HG03469 (cell line): ENCODE results near the gene MAMDC2.

Source experiments
- ATAC-seq: cut with Tn5 transposase; IDR thresholded peaks from one replicate; pipeline ENCODE4 v1.9.1; 2021; ENCODE audit warnings: mild to moderate bottlenecking, moderate library complexity, moderate number of reproducible peaks; ENCODE audit not compliant: unreplicated experiment

MAMDC2 gene

DNA sequence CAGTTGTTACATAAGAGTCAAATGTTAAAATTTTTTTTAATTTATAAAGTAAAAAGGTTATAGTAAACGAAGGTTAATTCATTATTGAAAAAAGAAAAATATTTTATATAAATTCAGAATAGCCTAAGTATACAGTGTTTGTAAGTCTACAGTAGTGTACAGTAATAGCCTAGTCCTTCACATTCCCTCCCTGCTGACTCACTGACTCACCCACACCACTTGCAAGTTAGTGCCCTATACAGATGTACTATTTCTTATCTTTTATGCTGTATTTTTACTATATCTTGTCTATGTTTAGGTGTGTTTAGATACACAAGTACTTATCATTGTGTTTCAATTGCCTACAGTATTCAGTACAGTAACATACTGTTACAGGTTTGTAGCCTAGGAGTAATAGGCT, 57.6 kb downstream of the MAMDC2 start:
- no peak for ATAC-seq

DNA sequence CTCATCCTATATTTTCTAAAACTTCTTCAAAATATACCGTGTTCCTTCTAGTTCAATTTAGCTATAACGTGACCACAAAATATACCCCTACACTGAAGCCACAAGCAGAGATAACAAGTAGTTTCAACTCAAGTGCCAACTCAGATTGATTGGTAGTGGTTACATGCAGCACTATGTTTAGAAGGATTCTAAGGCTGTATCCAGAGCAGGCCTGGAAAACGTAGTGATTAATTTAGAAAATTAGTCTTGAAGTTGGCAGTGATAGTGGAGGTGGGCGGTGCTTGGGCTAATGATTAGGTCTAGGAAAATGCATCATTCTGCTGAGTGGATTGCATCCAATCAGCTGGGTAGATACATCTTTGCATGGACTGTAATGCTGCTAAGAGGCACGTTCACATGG, 61.5 kb downstream of the MAMDC2 start:
- ATAC-seq: no peak

DNA sequence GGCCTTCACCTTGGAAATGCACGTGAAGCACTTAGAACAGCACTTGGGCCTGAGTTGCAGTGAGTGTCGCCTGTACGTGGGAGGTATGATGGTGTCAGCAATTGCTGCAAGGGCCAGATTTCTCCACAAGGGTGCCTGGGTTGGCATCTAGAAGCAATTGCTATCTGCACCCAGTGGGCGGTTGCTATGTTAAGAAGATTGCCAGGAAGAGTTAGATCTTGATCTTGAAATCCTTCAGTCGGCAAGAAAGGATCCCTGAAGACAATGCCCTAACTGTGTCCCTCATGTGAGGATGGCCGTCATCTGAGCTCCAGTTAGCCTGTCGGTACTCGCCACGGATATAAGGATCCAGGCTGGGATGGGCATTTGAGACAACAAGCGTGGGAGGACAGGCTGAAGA, 62.9 kb downstream of the MAMDC2 start:
- no peak for ATAC-seq

DNA sequence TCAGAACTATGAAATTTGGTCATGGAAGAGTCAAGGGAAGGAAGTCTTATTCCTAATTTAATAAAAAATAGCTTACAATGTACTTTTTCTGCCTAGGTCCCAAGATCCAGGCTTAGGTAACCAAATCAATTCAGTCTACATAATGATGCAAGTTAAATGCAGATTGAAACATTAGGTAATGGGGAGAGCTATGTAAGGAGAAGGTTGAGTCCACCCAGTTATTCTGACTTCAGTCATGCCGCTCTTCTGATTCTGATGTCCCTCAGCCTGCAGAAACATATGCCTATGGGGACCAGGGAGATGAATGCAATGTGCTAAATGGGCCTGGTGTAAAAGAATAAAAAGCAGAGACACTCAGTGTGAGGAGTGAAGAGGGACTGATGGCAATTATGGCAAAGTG, 63.9 kb downstream of the MAMDC2 start:
- no peak for ATAC-seq

DNA sequence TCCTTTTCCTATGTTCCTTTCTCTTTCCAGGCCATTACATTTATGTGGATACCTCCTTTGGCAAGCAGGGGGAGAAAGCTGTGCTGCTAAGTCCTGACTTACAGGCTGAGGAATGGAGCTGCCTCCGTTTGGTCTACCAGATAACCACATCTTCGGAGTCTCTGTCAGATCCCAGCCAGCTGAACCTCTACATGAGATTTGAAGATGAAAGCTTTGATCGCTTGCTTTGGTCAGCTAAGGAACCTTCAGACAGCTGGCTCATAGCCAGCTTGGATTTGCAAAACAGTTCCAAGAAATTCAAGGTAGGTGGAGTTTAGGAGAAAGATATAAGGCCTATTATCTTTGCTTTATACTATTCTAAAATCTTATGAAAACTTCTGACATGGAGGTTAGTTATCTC, 64.5 kb downstream of the MAMDC2 start:
- no peak for ATAC-seq

DNA sequence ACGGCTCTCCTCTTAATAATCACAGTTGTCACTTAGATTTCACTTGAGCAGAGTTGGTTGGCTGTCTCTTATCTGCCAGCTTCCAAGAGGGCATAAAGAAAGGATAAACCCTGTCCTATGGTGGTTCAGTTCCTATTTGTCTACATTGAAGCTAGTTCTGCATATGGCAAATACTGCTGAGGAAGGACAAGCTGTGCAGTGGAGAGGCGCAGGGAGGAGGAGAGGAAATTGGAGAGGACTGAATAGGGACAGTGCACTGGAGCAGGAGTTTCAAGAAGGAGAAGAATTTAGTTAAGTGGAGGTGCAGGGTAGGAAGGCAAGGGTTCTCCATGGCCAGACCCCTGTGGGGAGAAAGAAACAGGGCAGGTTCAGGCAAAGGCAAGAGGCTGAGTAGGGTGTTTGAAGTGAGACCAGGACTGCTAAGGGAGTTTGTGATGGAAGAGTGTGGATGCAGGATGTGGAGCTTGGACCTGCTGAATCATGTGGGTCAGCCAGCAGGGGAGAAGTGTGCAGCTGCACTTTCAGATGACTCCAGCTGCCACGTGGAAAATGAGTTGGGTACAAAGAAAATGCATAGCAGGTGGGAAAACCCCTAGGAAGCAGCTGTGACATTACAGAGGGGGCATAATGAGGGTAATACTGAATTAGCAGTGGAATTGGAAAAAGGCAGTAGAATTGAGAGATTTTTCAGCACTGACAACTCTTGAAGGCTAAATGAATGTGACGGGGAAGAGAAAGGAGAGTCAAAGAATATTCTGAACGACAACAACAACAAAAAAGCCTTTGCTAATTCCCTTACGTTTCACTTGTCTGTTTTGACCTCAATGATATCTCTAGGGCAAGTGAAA, 66.8 kb downstream of the MAMDC2 start:
- no peak for ATAC-seq

DNA sequence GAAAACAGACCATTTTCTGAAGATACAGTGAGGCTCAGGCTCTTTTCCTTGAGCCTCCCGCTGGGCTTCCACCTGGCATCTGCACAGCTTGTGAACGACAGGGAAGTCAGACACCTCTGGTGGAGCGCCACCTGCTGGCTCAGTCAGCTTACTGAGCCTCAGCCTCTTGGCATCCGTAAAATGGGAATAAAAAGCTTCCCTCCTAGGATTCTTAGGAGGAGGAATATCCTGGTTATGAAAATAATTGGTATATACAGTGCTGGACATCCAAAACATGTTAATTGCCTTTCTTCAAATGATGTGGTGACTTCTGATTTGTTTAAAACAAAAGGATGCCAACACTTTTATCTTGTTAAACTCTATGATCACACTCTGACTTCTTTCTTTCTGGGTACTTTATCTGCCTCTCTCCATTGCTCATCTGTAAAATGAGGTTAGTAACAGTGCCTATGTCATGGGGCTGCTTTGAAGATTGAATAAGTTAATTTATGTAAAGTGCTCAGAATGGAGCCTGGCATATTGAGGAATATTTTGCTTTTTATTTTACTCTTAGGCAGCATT, 67.5 kb downstream of the MAMDC2 start:
- no peak for ATAC-seq

DNA sequence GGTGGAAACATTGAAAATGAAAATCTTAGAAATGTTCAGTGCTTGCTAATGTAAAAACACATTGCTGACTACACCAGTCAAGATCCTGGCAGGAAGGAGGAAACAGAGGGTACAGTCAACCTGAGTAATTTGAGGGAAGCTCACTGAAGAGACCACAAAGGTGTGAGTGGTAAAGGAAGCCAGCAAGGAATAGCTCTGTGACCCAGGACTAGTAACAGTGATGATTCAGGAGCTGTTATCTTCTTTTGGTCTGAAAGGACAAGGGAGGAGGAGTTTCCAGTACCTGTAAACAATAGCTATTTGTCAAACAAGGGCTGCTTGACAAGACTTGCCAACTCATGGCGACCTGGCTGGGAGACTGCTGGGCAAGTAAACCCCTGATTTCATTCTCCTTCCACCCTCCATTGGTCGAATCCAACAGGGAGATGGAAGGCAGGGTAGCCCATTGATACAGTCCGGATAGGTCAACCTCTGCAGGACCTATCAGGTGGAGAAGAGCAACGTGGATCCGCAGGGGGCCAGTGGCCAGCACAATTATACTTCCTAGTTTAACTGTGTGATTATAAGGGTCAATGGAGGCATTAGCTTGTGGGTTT, 68.1 kb downstream of the MAMDC2 start:
- ATAC-seq: no peak

DNA sequence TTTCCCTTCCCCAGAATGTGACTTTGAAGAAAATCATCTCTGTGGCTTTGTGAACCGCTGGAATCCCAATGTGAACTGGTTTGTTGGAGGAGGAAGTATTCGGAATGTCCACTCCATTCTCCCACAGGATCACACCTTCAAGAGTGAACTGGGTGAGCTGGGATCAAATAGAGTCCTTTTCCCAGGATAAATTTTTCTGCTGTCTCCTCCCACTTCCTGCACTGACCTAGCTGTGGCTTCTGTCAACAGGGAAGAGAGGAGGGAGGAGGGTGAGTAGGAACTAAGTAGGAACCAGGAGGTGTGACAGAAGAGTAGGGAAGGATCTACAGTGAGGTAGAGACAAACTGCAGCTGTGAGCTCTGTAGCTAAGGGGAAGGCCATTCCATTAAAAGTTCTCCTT, 69.3 kb downstream of the MAMDC2 start:
- no peak for ATAC-seq

DNA sequence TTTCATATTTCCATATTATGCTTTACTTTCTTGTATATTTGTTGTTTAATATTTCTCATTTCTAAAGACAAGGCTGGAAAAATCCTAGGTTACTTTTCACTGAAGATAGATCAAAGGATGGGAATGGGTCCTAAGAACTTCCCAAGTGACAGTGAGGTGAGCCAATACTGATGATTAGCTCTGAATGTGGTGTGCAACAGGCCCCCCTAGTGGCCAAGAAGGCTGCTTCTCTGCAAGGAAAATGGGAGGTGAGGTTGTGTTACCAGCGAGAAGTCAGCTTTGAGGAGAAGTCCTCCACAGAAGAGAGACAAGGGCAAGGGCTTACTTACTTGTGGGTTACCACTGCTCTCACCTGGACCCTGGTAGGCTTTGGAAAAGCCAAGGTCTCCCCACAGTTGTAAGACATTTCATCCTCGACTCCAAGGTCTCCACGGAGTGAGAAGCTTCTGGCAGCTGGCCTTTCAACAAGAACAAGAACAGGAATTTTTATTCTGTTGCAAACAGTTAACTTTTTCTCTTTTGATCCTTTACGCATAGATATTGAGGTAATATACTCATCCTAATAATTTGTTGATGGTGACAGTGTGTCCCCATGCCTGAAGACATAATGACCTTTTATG, 69.9 kb downstream of the MAMDC2 start:
- ATAC-seq: peak; percentile 69

DNA sequence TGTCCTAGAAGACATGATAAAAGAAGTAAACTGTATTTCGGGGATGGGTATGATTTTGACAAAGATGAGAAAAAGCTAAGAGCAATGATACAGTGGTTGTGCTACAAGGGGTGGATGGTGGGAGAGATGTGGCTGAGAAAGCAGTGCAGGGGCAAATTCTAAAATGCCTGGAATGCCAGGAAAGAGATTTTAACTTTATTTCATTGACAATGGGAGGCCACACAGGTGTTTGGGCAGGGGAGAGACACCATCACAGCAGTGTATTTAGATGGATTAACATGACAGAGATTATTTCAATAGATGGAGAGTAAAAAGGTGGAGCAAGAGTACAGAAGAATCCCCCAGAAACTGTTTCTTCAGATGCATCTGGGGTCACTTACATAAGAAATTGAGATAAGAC, 71.2 kb downstream of the MAMDC2 start:
- ATAC-seq: no peak

DNA sequence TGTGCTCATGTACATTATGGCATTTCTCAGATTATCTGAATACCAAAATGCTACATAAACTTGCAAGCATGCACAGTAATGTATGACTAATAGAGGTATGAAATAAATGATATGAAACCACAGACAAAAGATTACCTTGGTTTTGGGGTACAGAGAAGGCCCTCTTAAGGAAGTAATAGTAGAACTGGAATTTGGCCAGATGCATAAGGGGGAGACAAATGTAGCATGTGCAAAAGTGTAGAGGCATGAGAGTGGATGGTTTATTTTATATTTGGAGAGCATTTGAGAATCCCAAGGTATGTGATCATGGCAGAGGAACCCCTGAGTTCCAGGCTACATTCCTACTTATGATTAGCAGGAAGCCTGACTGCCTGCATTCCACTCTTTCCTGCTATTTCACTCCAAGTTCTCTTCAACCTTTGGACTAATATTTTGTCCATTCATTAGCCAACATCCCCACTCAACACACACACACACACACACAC, 74.2 kb downstream of the MAMDC2 start:
- no peak for ATAC-seq

DNA sequence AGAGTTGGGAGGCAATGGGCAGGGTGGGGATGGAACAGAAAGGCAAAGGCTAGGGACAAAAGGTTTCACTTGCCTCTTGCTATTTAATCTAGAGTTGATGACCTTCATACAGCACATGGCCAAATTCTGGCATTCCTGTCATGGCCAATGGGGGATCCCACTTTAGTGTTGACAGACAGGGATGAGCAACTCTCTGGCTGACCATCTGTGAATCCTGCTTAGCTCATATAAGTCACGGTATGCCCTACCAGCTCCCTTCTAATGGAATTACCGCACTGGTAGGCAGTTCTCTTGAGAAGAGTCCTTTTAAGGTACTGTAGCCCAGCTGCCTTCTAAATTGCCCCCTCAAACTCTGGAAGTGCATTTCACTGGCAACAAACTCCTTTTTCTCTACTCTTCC, 76.1 kb downstream of the MAMDC2 start:
- ATAC-seq: no peak

DNA sequence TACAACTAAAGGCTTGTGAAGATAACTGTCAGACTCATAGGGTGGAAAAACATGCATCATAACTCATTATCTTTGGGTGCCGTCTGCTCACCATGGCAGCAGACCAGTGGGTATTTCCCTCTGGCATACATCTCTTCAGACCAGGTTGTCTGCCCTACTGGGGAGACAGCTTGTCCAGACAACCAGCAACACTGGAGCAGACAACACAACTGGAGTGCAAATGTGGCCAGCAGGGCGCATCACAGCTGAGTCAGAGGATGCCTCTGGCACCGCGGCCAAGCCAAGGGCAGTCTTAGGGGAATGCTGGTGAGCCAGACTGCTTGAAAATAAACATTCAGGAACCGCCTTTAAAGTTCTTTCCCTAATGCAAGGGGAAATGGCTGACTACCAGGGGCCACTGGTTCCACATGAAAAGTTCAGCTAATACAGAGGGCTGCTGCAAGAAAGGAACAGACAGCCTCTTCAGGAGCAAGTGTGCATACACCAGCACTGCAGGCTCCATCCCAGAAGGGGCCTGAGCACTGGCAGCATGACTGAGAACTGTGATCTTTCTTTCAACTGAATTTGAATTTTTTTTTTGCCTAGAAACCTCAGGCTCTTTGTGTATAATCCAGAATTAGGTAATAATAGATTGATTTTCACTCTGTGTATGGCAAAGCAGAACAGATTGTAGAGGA, 77.3 kb downstream of the MAMDC2 start:
- no peak for ATAC-seq

DNA sequence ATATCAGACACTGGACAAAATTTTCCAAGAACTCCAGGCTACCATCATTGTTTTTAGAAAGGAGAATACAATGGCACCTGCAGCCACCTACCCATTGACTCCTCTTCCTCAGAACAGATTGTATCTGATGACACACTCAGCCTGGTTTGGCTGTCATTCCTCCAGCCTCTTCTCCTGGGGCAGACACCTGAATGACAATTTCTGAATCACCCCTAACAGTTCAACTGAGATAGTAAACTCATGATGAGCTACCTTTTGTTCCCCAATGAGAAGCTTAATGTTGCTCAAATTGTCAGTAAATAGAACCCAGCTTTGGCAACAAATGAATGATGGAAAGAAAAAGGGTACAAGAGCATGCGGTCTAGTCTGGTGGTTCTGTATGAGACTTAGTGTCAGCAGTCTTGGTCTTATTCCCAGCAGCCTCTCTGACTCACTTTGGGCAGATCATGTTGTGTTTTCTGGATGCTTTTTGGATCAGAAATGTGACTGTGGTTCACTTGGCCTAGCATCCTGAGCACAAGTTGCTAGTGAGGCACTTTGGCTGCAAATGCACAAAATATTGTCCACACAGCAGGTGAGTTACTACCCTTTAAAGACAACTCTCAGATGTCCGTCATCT, 78.3 kb downstream of the MAMDC2 start:
- no peak for ATAC-seq

DNA sequence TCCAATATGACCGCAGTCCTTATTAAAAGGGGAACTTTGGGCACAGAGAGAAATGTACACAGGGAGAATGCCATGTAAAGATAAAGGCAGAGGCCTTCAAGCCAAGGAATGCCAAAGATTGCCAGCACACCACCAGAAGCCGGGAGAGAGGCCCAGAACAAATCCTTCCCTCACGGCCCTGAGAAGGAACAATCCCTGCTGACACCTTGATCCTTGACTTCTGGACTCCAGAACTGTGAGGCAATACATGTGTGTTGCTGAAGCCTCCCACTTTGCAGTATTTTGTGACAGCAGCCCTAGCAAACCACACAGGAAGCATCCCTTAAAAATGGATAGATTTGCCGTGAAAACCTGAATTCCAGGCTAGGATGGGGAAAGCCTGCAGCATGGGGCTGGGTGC, 80.0 kb downstream of the MAMDC2 start:
- no peak for ATAC-seq

DNA sequence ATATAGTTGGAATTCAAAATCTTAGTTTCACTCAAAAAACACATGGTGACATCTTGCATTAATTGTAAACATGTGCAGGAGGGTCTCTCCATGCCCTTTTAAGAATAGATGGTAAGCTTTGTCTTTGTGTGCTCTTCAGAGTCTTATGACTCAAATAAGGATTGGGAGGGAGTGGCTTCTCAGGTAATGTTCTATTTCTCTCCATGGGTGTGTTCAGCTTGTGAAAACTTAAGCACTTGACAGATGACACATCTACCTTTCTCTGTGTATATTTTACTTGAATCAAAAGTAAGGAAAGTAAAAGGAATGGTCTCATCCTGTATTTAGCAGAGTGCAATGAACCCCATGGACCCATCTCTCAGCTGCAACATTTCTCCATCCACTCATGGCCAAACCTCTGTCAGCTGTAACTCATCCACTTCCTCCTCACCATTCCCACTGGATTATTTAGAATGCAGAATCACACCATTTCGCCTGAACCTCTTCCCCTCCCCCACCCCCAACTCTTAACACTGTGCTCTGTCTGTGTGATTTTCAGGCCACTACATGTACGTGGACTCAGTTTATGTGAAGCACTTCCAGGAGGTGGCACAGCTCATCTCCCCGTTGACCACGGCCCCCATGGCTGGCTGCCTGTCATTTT, 82.1 kb downstream of the MAMDC2 start:
- no peak for ATAC-seq

DNA sequence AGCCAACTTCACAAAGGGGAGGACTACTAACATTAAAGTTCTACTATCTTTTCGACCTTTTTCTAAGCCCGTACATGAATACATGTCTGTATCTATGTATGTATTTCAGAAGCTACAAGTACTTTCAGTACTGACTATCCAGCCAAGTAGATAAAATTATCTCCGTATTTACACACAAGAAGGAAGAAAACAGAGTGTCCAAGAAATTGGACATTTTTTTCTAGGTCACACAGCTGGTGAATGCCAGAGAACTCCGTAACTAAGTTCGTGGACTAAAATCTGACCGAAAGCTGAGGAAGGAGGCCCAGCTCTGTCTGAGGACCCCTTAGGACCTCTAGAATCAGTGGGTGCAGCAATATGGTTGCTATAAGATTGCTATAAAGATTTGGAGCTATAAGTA, 83.4 kb downstream of the MAMDC2 start:
- no peak for ATAC-seq

DNA sequence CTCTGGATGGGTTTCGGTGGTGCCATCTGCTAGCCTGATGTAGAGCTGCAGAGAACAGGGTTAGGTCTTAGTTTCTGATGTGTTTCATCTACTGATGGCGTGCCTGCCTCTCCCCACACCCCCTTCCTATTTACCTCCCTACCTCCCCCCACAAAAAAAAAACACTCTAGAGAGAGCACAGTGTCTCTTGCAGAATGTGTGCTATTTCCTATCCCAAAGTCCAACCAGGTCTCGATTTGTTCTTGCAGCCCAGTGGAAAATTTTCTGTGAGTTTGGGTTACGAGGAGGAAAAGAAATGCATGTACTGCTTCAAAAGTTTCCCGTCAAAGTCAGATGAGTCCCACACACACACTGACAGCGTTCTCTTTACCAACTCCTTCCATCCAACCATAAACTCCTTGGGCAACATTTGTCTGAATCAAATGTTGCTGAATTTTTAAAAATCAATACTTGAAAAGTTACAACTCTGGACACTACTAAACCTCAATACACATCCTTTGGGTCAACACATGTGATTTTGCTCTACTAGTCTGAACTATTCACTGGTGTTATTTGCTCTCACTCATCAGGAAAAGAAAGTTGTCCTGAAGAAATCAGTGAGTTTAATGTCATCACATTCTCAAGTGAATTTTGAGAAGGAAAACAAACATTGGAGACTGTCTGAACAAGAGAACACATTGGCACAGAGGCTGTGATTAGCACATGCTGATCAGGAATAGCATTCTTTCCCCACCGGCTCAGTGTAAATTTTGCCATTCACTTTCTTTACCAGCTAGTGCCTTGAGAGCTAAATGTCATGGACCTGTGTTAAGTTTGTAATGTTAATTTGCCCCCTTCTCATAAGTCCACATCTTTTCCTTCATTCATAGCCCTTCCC, 84.1 kb downstream of the MAMDC2 start:
- ATAC-seq: no peak
